Measurements from ENCODE around the gene CLMN. TPM values are rescaled to one million over a fixed set of nuclear protein-coding genes. Genes with fewer than 3 reads are reported as not detected.

The CLMN gene
- total and polyA plus RNA-seq, 2 donors (not counting 3 experiments of a cell fraction or from before 2014, with no cell fraction given), result 0.72 to 9.6 TPM

- H3K4me3 ChIP-seq (replicated peaks in 1 of 3; ENCODE audit: insufficient read depth in 1 of 3, low read depth in 1 of 3, low read length in 3 of 3), result peak overlapping the region; percentile 45 to 75 (median 50)
- intact Hi-C loops (cut with micrococcal nuclease), result loop anchor here (5.0 kb wide), 2 partner anchors 71 to 136 kb away; no protein-coding TSS in a partner anchor
- CTCF ChIA-PET, result interaction anchor here (1.1 kb wide), 1 partner anchor 42 kb away, joined by 4 read pairs; no protein-coding TSS in a partner anchor
These were observed 1.1 kb downstream of the CLMN start for GRCh38 chr14:95318399-95319311.

More at GRCh38 chr14:95318399-95319311, 1.1 kb downstream of the CLMN start:
- Histone ChIP-seq H3K27me3 (ENCODE audit: control insufficient read depth in 2 of 2, insufficient read depth in 2 of 2, low read length in 2 of 2) (no peaks in the 10 kb centered on the region), H3K27ac (ENCODE audit: insufficient read depth, low read depth, low read length) (no peak overlapping the region), H3K4me1 (ENCODE audit: control insufficient read depth, extremely low read depth, insufficient read depth, low read length) (peaks cover 3% of the 10 kb centered on the region), H3K4me2 (ENCODE audit: insufficient read depth, low read length) (peak overlapping the region; percentile 61), H4K20me1 (replicated peaks; ENCODE audit: control insufficient read depth, extremely low read depth, insufficient read depth, low read length) (no peaks in the 10 kb centered on the region), H3K9me3 (replicated peaks; ENCODE audit: control insufficient read depth, insufficient read depth, low read length) (no peaks in the 10 kb centered on the region), H3K79me2 (ENCODE audit: control insufficient read depth, insufficient read depth, low read length) (no peaks in the 10 kb centered on the region), H2AFZ (ENCODE audit: low read depth, low read length) (peak overlapping the region; percentile 94), H3K9me1 (replicated peaks; ENCODE audit: control insufficient read depth, extremely low read depth, insufficient read depth, low read length) (no peaks in the 10 kb centered on the region), H3K9ac (replicated peaks; ENCODE audit: extremely low read depth, insufficient read depth, low read length) (peak overlapping the region; percentile 24), H3K36me3 (ENCODE audit: control insufficient read depth in 2 of 2, extremely low read depth in 1 of 2, insufficient read depth in 2 of 2, low read length in 2 of 2) (no peaks in the 10 kb centered on the region)
- DNase-seq (ENCODE audit: low read depth, low spot score), result no peak
- FAIRE-seq, result peak; percentile 12
- POLR2A ChIA-PET, result no interaction called here
- dilution Hi-C loops (cut with MboI; ENCODE audit: extremely low pct_ligation_motif_present, low sequenced_read_pairs), result no loop called here
- BruUV-seq (replicated peaks), result no TSS peak
- TF ChIP-seq POLR2A (IDR thresholded peaks at IDR 0.05; ENCODE audit: low read depth, low read length), result no peak
- no peak for TF ChIP-seq CTCF (IDR thresholded peaks at IDR 0.05; ENCODE audit: extremely low read depth in 1 of 2, insufficient read depth in 1 of 2, low read depth in 1 of 2, low read length in 2 of 2)
- no peak for TF ChIP-seq POLR2AphosphoS5 (IDR thresholded peaks at IDR 0.05; ENCODE audit: insufficient read depth, low read depth, low read length)
- no peak for TF ChIP-seq GATA2 (IDR thresholded peaks at IDR 0.05; ENCODE audit: insufficient read depth, insufficient read length, low read depth, low read length)
- TF ChIP-seq MAX (IDR thresholded peaks at IDR 0.05; ENCODE audit: insufficient read depth, insufficient read length), result no peak
- no peak for TF ChIP-seq JUN (IDR thresholded peaks at IDR 0.05; ENCODE audit: borderline replicate concordance, insufficient read depth, insufficient read length, low read depth)
- TF ChIP-seq EZH2 (IDR thresholded peaks at IDR 0.05; ENCODE audit: borderline replicate concordance, low read depth, low read length, severe bottlenecking), result no peak
- no peak for TF ChIP-seq FOS (IDR thresholded peaks at IDR 0.05; ENCODE audit: borderline replicate concordance, insufficient read depth, low read length)
- TF ChIP-seq MYC (IDR thresholded peaks at IDR 0.05; ENCODE audit: low read depth, low read length), result no peak
